Keratinocyte (primary cell): Measurements from ENCODE around the gene HERC2. TPM values are rescaled to one million over a fixed set of nuclear protein-coding genes. Genes with fewer than 3 reads are reported as not detected.

Experiments used
- DNase-seq: peaks from one replicate; pipeline ENCODE4 v3.0.0-alpha.2; 2011; ENCODE audit warnings: low read depth, missing footprints, low spot score
- FAIRE-seq: peaks from 2 replicates; lab custom pipeline; 2011; peaks lifted over from hg19 to GRCh38; lab: Jason Lieb, UNC
- H2AFZ ChIP-seq: 2 replicates; pipeline ENCODE4 v1.6.0; 2012; ENCODE audit warnings: low read length, control low read depth, inconsistent platforms; ENCODE audit not compliant: control insufficient read depth
- H3K27ac ChIP-seq: 2 replicates; pipeline ENCODE4 v1.5.1; 2011; ENCODE audit warnings: low read length; ENCODE audit not compliant: control insufficient read depth, insufficient read depth
- H3K27me3 ChIP-seq: 3 replicates; pipeline ENCODE4 v1.6.0; 2011; ENCODE audit warnings: low read length; ENCODE audit not compliant: control insufficient read depth, insufficient read depth; ENCODE audit errors: extremely low read depth
- H3K36me3 ChIP-seq, 2 experiments: 2 replicates in 1 of 2; 3 replicates in 1 of 2; pipeline ENCODE4 v1.5.1; 2011; ENCODE audit warnings: low read length in 2 of 2, mild to moderate bottlenecking in 1 of 2; ENCODE audit not compliant: control insufficient read depth in 2 of 2, insufficient read depth in 2 of 2; ENCODE audit errors: extremely low read depth in 1 of 2
- H3K4me1 ChIP-seq: 3 replicates; pipeline ENCODE4 v1.5.1; 2011; ENCODE audit warnings: low read length; ENCODE audit not compliant: control insufficient read depth, insufficient read depth; ENCODE audit errors: extremely low read depth
- H3K4me2 ChIP-seq: 3 replicates; pipeline ENCODE4 v1.6.0; 2011; ENCODE audit warnings: low read depth, low read length; ENCODE audit not compliant: control insufficient read depth, insufficient read depth; ENCODE audit errors: extremely low read depth
- H3K4me3 ChIP-seq, 3 experiments: fragments of 200-600 bp in 1 of 3; sonication (generic) in 1 of 3; 2 replicates in 2 of 3; 3 replicates in 1 of 3; pipeline ENCODE4 v1.5.1; 2011 to 2016; ENCODE audit warnings: low read length in 3 of 3, mild to moderate bottlenecking in 3 of 3, control low read depth in 2 of 3, inconsistent platforms in 1 of 3, low read depth in 1 of 3, mixed read lengths in 1 of 3, mixed run types in 1 of 3, moderate library complexity in 1 of 3; ENCODE audit not compliant: control insufficient read depth in 2 of 3, insufficient read depth in 2 of 3; ENCODE audit errors: extremely low read depth in 1 of 3
- H3K79me2 ChIP-seq: 2 replicates; pipeline ENCODE4 v1.6.0; 2012; ENCODE audit warnings: low read length; ENCODE audit not compliant: control insufficient read depth, insufficient read depth
- H3K9ac ChIP-seq: 3 replicates; pipeline ENCODE4 v1.6.0; 2011; ENCODE audit warnings: low read length; ENCODE audit not compliant: control insufficient read depth, insufficient read depth; ENCODE audit errors: extremely low read depth
- H3K9me1 ChIP-seq: 3 replicates; pipeline ENCODE4 v1.6.0; 2011; ENCODE audit warnings: low read length; ENCODE audit not compliant: control insufficient read depth, insufficient read depth; ENCODE audit errors: extremely low read depth
- H3K9me3 ChIP-seq: 2 replicates; pipeline ENCODE4 v1.5.1; 2012; ENCODE audit warnings: low read depth, low read length; ENCODE audit not compliant: control insufficient read depth
- H4K20me1 ChIP-seq: 3 replicates; pipeline ENCODE4 v1.6.0; 2011; ENCODE audit warnings: low read length; ENCODE audit not compliant: control insufficient read depth, insufficient read depth; ENCODE audit errors: extremely low read depth
- CTCF ChIP-seq, 3 experiments: IDR thresholded peaks in 1 of 3; conservative IDR thresholded peaks in 1 of 3; optimal IDR thresholded peaks in 1 of 3; 2 replicates in 2 of 3; 3 replicates in 1 of 3; pipeline versions ENCODE3 to v1.5.1; 2011; ENCODE audit warnings: low read length in 3 of 3, mild to moderate bottlenecking in 3 of 3, moderate library complexity in 2 of 3, control low read depth in 1 of 3, inconsistent platforms in 1 of 3; ENCODE audit not compliant: insufficient read depth in 2 of 3; ENCODE audit errors: extremely low read depth in 1 of 3
- EZH2 ChIP-seq: IDR thresholded peaks from one replicate; pipeline ENCODE4 v1.6.1; 2012; ENCODE audit warnings: inconsistent platforms, mild to moderate bottlenecking, low read length, moderate library complexity
- dilution Hi-C: fragments of 300-500 bp; cut with MboI; formaldehyde crosslinking; loops from one replicate; pipeline ENCODE4 v1.7.0; 2020; ENCODE audit warnings: low sequenced_read_pairs; ENCODE audit not compliant: extremely low pct_ligation_motif_present
- polyA plus RNA-seq, 5 experiments: library from polyadenylated mRNA; depleted of rRNA in 3 of 5; stranded (reverse) in 3 of 5; stranded (forward) in 1 of 5; unstranded in 1 of 5; fragments of >200 nt; gene quantifications; 1 replicate in 1 of 5; 2 replicates in 3 of 5; 3 replicates in 1 of 5; pipeline versions ENCODE4 v1.2.1 to v1.2.3, GENCODE V29; 2011 to 2012; ENCODE audit warnings: missing spikeins in 2 of 5, low read depth in 1 of 5, low replicate concordance in 1 of 5

HERC2 gene
- polyA plus RNA-seq, 1 donor (not counting 4 experiments of a cell fraction or from before 2014, with no cell fraction given): 12.4 TPM

GRCh38 chr15:28271697-28272260, 50.2 kb downstream of the HERC2 start:
- Histone ChIP-seq H3K36me3 (peaks cover 15 to 30% of the 10 kb centered on the region in 2 experiments), H3K79me2 (no peaks in the 10 kb centered on the region), H3K27me3 (no peaks in the 10 kb centered on the region), H3K4me3 (no peak overlapping the region), H3K4me2 (no peak overlapping the region), H3K9me3 (no peaks in the 10 kb centered on the region), H2AFZ (no peak overlapping the region), H3K9me1 (no peaks in the 10 kb centered on the region), H3K9ac (no peak overlapping the region), H3K27ac (no peak overlapping the region), H4K20me1 (no peaks in the 10 kb centered on the region), H3K4me1 (no peaks in the 10 kb centered on the region)
- DNase-seq: no peak
- dilution Hi-C loops: no loop called here
- no peak for FAIRE-seq
- TF ChIP-seq CTCF (optimal IDR thresholded peaks at IDR 0.05 in 1 of 3, IDR thresholded peaks at IDR 0.05 in 1 of 3, conservative IDR thresholded peaks at IDR 0.05 in 1 of 3; ENCODE audit: extremely low read depth in 1 of 3, insufficient read depth in 2 of 3, low read length in 3 of 3) (no peak), EZH2 (no peak)

- H3K27ac ChIP-seq: no peak overlapping the region
- peaks cover 3% of the 10 kb centered on the region for H3K79me2 ChIP-seq
- H3K9me1 ChIP-seq: no peaks in the 10 kb centered on the region
- dilution Hi-C loops: no loop called here
- no peak overlapping the region for H3K4me2 ChIP-seq
- H3K27me3 ChIP-seq: no peaks in the 10 kb centered on the region
- DNase-seq (no peak), FAIRE-seq (no peak)
- no peaks in the 10 kb centered on the region for H3K9me3 ChIP-seq
- no peak overlapping the region for H3K4me3 ChIP-seq
- no peaks in the 10 kb centered on the region for H4K20me1 ChIP-seq
- no peaks in the 10 kb centered on the region for H3K4me1 ChIP-seq
- H3K9ac ChIP-seq: no peak overlapping the region
- H3K36me3 ChIP-seq: peaks cover 19 to 23% of the 10 kb centered on the region in 2 experiments
- H2AFZ ChIP-seq: no peak overlapping the region
- TF ChIP-seq CTCF (optimal IDR thresholded peaks at IDR 0.05 in 1 of 3, IDR thresholded peaks at IDR 0.05 in 1 of 3, conservative IDR thresholded peaks at IDR 0.05 in 1 of 3; ENCODE audit: extremely low read depth in 1 of 3, insufficient read depth in 2 of 3, low read length in 3 of 3): no peak
- no peak for TF ChIP-seq EZH2
These were observed 52.9 kb downstream of the HERC2 start for GRCh38 chr15:28269097-28269496.
